Upper lobe of right lung (tissue), 1 donor: ENCODE results near the gene MAML1. TPM values are rescaled to one million over a fixed set of nuclear protein-coding genes. Genes with fewer than 3 reads are reported as not detected.
"Not testable (repeated sequence)": the region's sequence is repeated elsewhere in the genome, so short reads cannot be mapped to it uniquely, and the experiment has no call there.

ENCODE experiments used
- ATAC-seq: fragments of 200-7000 bp; cut with Tn5 transposase; one replicate; pipeline ENCODE4 v1.9.1; 2020; ENCODE audit warnings: mild to moderate bottlenecking, moderate library complexity
- DNase-seq: peaks from one replicate; pipeline ENCODE4 v3.0.0-alpha.2; 2020
- H3K27ac ChIP-seq: fragments of 200-600 bp; one replicate; pipeline ENCODE4 v1.8.0; 2022
- H3K27me3 ChIP-seq: fragments of 200-600 bp; one replicate; pipeline ENCODE4 v1.8.0; 2022; ENCODE audit warnings: mild to moderate bottlenecking
- H3K36me3 ChIP-seq: fragments of 200-600 bp; one replicate; pipeline ENCODE4 v1.8.0; 2022
- H3K4me1 ChIP-seq: fragments of 200-600 bp; one replicate; pipeline ENCODE4 v1.8.0; 2022
- H3K4me3 ChIP-seq: fragments of 200-600 bp; one replicate; pipeline ENCODE4 v1.8.0; 2022; ENCODE audit warnings: mild to moderate bottlenecking
- H3K9me3 ChIP-seq: fragments of 200-600 bp; one replicate; pipeline ENCODE4 v1.8.0; 2022
- CTCF ChIP-seq: fragments of 200-600 bp; IDR thresholded peaks from one replicate; pipeline ENCODE4 v1.8.0; 2022; ENCODE audit warnings: antibody characterized with exemption
- intact Hi-C: fragments of 100-400 bp; cut with DNase I; formaldehyde crosslinking; loops from one replicate; pipeline ENCODE4 v1.11.0; 2022
- total RNA-seq: library from RNA; stranded (reverse); fragmentation: NEBNext Ultra II Directional; extraction: Animal tissue kit (Norgen Biotek cat#: 25700); gene quantifications from one replicate; pipeline ENCODE4 v1.2.1, GENCODE V29; 2021
- donor health status: DM: no; HTN: yes; CAD: no; lungs with severe emphysema.

The MAML1 gene
- total RNA-seq, 1 donor from 2014 or later = 24.4 TPM

- Histone ChIP-seq H3K27me3 (no peaks in the 10 kb centered on the region), H3K36me3 (no peaks in the 10 kb centered on the region), H3K4me1 (peaks cover 18% of the 10 kb centered on the region), H3K4me3 (no peak overlapping the region), H3K9me3 (no peaks in the 10 kb centered on the region), H3K27ac (no peak overlapping the region)
- ATAC-seq (no peak), DNase-seq (no peak)
- intact Hi-C loops = no loop called here
- no peak for TF ChIP-seq CTCF
These were observed 55.7 kb downstream of the MAML1 start for GRCh38 chr5:179788193-179788854.

GRCh38 chr5:179789278-179789677, 56.7 kb downstream of the MAML1 start:
- ATAC-seq, H3K9me3 ChIP-seq, H3K27ac ChIP-seq, intact Hi-C loops, DNase-seq, H3K36me3 ChIP-seq, H3K4me3 ChIP-seq, H3K27me3 ChIP-seq: not testable (repeated sequence)
- peaks cover 28% of the 10 kb centered on the region for H3K4me1 ChIP-seq

- Histone ChIP-seq H3K9me3 (no peaks in the 10 kb centered on the region), H3K36me3 (peaks cover 2% of the 10 kb centered on the region), H3K27ac (peak overlapping the region; percentile 81), H3K4me3 (no peak overlapping the region), H3K4me1 (peaks cover 48% of the 10 kb centered on the region), H3K27me3 (no peaks in the 10 kb centered on the region)
- intact Hi-C loops = no loop called here
- DNase-seq (no peak), ATAC-seq (no peak)
- TF ChIP-seq CTCF = no peak
These were observed 59.4 kb downstream of the MAML1 start for GRCh38 chr5:179791881-179792611.

- ATAC-seq (peak; percentile 1), DNase-seq (no peak)
- H3K4me1 ChIP-seq = peaks cover 49% of the 10 kb centered on the region
- intact Hi-C loops = no loop called here
- TF ChIP-seq CTCF = no peak
- no peak overlapping the region for H3K4me3 ChIP-seq
- H3K27ac ChIP-seq = peak overlapping the region; percentile 81
- H3K9me3 ChIP-seq = no peaks in the 10 kb centered on the region
- peaks cover 10% of the 10 kb centered on the region for H3K36me3 ChIP-seq
- no peaks in the 10 kb centered on the region for H3K27me3 ChIP-seq
These were observed 60.2 kb downstream of the MAML1 start for GRCh38 chr5:179792612-179793467.

- ATAC-seq (peak; percentile 45), DNase-seq (peak; percentile 83)
- H3K9me3 ChIP-seq = no peaks in the 10 kb centered on the region
- peaks cover 17% of the 10 kb centered on the region for H3K36me3 ChIP-seq
- no peaks in the 10 kb centered on the region for H3K27me3 ChIP-seq
- H3K4me3 ChIP-seq = peak within 1 kb of the TSS; percentile 68
- TF ChIP-seq CTCF = no peak
- intact Hi-C loops = no loop called here
- H3K27ac ChIP-seq = peak within 1 kb of the TSS; percentile 81
- H3K4me1 ChIP-seq = peaks cover 49% of the 10 kb centered on the region
These were observed 61.0 kb downstream of the MAML1 start, which contains the start of gene LTC4S for GRCh38 chr5:179793468-179794139. Gene LTC4S (plus strand): TSS chr5:179793986. CDS start chr5:179794081, 95 bp downstream.
